HL-60/S4 treated with phorbol 12-myristate 13-acetate at 8.2 ng/mL for 4 days and 3 days (cell line): Measurements from ENCODE around the gene EGLN1.

Experiments
- in situ Hi-C: fragments of 300-500 bp; cut with MboI; formaldehyde crosslinking; loops from 2 replicates; pipeline ENCODE4 v1.15.0; 2022; ENCODE audit warnings: low sequenced_read_pairs

Gene EGLN1

GRCh38 chr1:231369282-231369681 lies 52.8 kb downstream of the EGLN1 start:
- in situ Hi-C loops = no loop called here

- in situ Hi-C loops = no loop called here
These were observed 57.9 kb downstream of the EGLN1 start for GRCh38 chr1:231364192-231364591.

- in situ Hi-C loops = no loop called here
These were observed 58.5 kb downstream of the EGLN1 start for GRCh38 chr1:231363624-231364023.

GRCh38 chr1:231362325-231362724 lies 59.8 kb downstream of the EGLN1 start:
- in situ Hi-C loops = no loop called here

- in situ Hi-C loops = no loop called here
These were observed 63.0 kb downstream of the EGLN1 start for GRCh38 chr1:231359113-231359512.

GRCh38 chr1:231357831-231358354 lies 64.2 kb downstream of the EGLN1 start:
- in situ Hi-C loops = no loop called here

- in situ Hi-C loops = no loop called here
These were observed 64.8 kb downstream of the EGLN1 start for GRCh38 chr1:231357187-231357772.

- in situ Hi-C loops = no loop called here
These were observed 66.9 kb downstream of the EGLN1 start for GRCh38 chr1:231355171-231355570.

- in situ Hi-C loops = no loop called here
These were observed 67.6 kb downstream of the EGLN1 start for GRCh38 chr1:231354330-231355020.

GRCh38 chr1:231353086-231353485 lies 69.0 kb downstream of the EGLN1 start:
- in situ Hi-C loops = no loop called here

- in situ Hi-C loops = no loop called here
These were observed 70.3 kb downstream of the EGLN1 start for GRCh38 chr1:231351816-231352215.

- in situ Hi-C loops = loop anchor here (10.0 kb wide), 1 partner anchor 236 kb away; no protein-coding TSS in a partner anchor
These were observed 73.2 kb downstream of the EGLN1 start for GRCh38 chr1:231348856-231349255.

GRCh38 chr1:231348442-231348841 lies 73.6 kb downstream of the EGLN1 start:
- in situ Hi-C loops = loop anchor here (10.0 kb wide), 1 partner anchor 236 kb away; no protein-coding TSS in a partner anchor

- in situ Hi-C loops = loop anchor here (10.0 kb wide), 1 partner anchor 237 kb away; no protein-coding TSS in a partner anchor
These were observed 74.1 kb downstream of the EGLN1 start for GRCh38 chr1:231347961-231348360.

- in situ Hi-C loops = loop anchor here (10.0 kb wide), 1 partner anchor 244 kb away; no protein-coding TSS in a partner anchor
These were observed 81.6 kb downstream of the EGLN1 start for GRCh38 chr1:231340328-231341013.

- in situ Hi-C loops = no loop called here
These were observed 83.6 kb downstream of the EGLN1 start, which contains the start of gene SPRTN for GRCh38 chr1:231338270-231339128. TSS of gene SPRTN (plus strand) at chr1:231338293. CDS start at chr1:231338384, 91 bp downstream.

- in situ Hi-C loops = no loop called here
These were observed 84.4 kb downstream of the EGLN1 start, which contains the start of gene EXOC8 for GRCh38 chr1:231337472-231338269. TSS of gene EXOC8 (minus strand) at chr1:231337852. CDS start at chr1:231337745, 107 bp downstream.

- in situ Hi-C loops = no loop called here
These were observed 85.0 kb downstream of the EGLN1 start for GRCh38 chr1:231337043-231337471.
